SK-N-SH (cell line): ENCODE data around the gene RNU1-2.

ENCODE experiments used
- CTCF ChIP-seq: fragments of 200-600 bp; sonication (generic); IDR thresholded peaks from 2 replicates; pipeline ENCODE4 v1.6.1; 2017; ENCODE audit warnings: antibody characterized with exemption, mild to moderate bottlenecking, moderate library complexity
- RFX5 ChIP-seq: IDR thresholded peaks from 2 replicates; pipeline ENCODE4 v1.6.1; 2012; ENCODE audit warnings: mild to moderate bottlenecking, improper control_type of control experiment, low read length
- YY1 ChIP-seq: IDR thresholded peaks from 2 replicates; pipeline ENCODE4 v1.4.0; 2012; ENCODE audit warnings: low read depth, mild to moderate bottlenecking

- TF ChIP-seq YY1 (no peak), RFX5 (no peak), CTCF (no peak)
Observed at GRCh38 chr1:16944038-16944437, 48.3 kb downstream of the RNU1-2 start.
